BLaER1 treated with 17β-estradiol and CSF1 and Interleukin-3, amounts not matched to agents 10 nM and 100 nM (cell line): ENCODE measurements around the gene BNC2.
A peak's percentile ranks its signal among the peaks of the same experiment; 100 is the strongest.
"Not testable (repeated sequence)": the region's sequence is repeated elsewhere in the genome, so short reads cannot be mapped to it uniquely, and the experiment has no call there.

Experiments used
- H3K27ac ChIP-seq, 11 experiments: shearing (Covaris generic); formaldehyde crosslinking; 2 replicates each; pipeline ENCODE4 v1.8.1; 2022
- H3K27me3 ChIP-seq, 11 experiments: shearing (Covaris generic); formaldehyde crosslinking; 2 replicates each; pipeline ENCODE4 v1.8.1; 2022
- H3K36me3 ChIP-seq, 11 experiments: shearing (Covaris generic); formaldehyde crosslinking; 2 replicates each; pipeline ENCODE4 v1.8.1; 2022
- H3K4me1 ChIP-seq, 10 experiments: shearing (Covaris generic); formaldehyde crosslinking; 2 replicates each; pipeline ENCODE4 v1.8.1; 2022
- H3K4me2 ChIP-seq, 11 experiments: shearing (Covaris generic); formaldehyde crosslinking; 2 replicates each; pipeline ENCODE4 v1.8.1; 2022
- H3K4me3 ChIP-seq, 10 experiments: shearing (Covaris generic); formaldehyde crosslinking; 2 replicates each; pipeline ENCODE4 v1.8.1; 2022
- H3K9ac ChIP-seq, 11 experiments: shearing (Covaris generic); formaldehyde crosslinking; 2 replicates each; pipeline ENCODE4 v1.8.1; 2022
- H3K9me3 ChIP-seq, 11 experiments: shearing (Covaris generic); formaldehyde crosslinking; replicated peaks in 1 of 11; 2 replicates each; pipeline ENCODE4 v1.8.1; 2022
- H4K20me1 ChIP-seq, 11 experiments: shearing (Covaris generic); formaldehyde crosslinking; 2 replicates each; pipeline ENCODE4 v1.8.1; 2022
- Cebpa-rat ChIP-seq, 11 experiments: shearing (Covaris generic); IDR thresholded peaks; 2 replicates each; pipeline ENCODE4 v1.8.1; 2022

Gene BNC2

GRCh38 chr9:16870596-16871335, at the start of gene BNC2:
BNC2 (minus strand) TSS chr9:16870670; CDS start chr9:16870648, 22 bp downstream.
- Histone ChIP-seq H3K4me1 (peaks cover 26 to 40% (median 32%) of the 10 kb centered on the region in 10 experiments), H3K9me3 (peaks cover 0 to 7% (median under 1%) of the 10 kb centered on the region in 11 experiments; a peak in 5 of 22 replicates), H3K27me3 (peaks cover 33 to 45% (median 42%) of the 10 kb centered on the region in 11 experiments), H3K4me3 (peak within 1 kb of the TSS; percentile 72 to 81 (median 76)), H3K9ac (peak within 1 kb of the TSS; percentile 75 to 89 (median 81)), H4K20me1 (peaks cover 0 to 21% (median 10%) of the 10 kb centered on the region in 11 experiments; a peak in 7 of 22 replicates), H3K27ac (peak within 1 kb of the TSS; percentile 69 to 87 (median 78)), H3K36me3 (no peaks in the 10 kb centered on the region), H3K4me2 (peak within 1 kb of the TSS; percentile 84 to 99 (median 95))
- no peak for TF ChIP-seq Cebpa-rat (IDR thresholded peaks at IDR 0.05)

GRCh38 chr9:16918920-16919319, 48.5 kb upstream of the BNC2 start:
- no peak for TF ChIP-seq Cebpa-rat (IDR thresholded peaks at IDR 0.05)
- Histone ChIP-seq H3K4me1 (no peaks in the 10 kb centered on the region; a peak in 1 of 20 replicates), H3K36me3 (no peaks in the 10 kb centered on the region), H3K9ac (no peak overlapping the region), H3K27ac (no peak overlapping the region), H4K20me1 (no peaks in the 10 kb centered on the region), H3K4me2 (no peak overlapping the region), H3K27me3 (no peaks in the 10 kb centered on the region), H3K4me3 (no peak overlapping the region), H3K9me3 (peaks cover 32 to 68% (median 47%) of the 10 kb centered on the region in 11 experiments)

- Histone ChIP-seq H3K27me3 (no peaks in the 10 kb centered on the region), H3K4me2 (no peak overlapping the region), H3K4me3 (no peak overlapping the region), H3K4me1 (0 out of 20 replicates have a peak, but pooled peaks cover 0 to 5% (median 0%) of the 10 kb centered on the region in 10 experiments), H3K9me3 (peaks cover 23 to 55% (median 36%) of the 10 kb centered on the region in 11 experiments), H3K27ac (no peak overlapping the region), H3K9ac (no peak overlapping the region), H3K36me3 (no peaks in the 10 kb centered on the region), H4K20me1 (no peaks in the 10 kb centered on the region)
- no peak for TF ChIP-seq Cebpa-rat (IDR thresholded peaks at IDR 0.05)
Measured at GRCh38 chr9:16915126-16915831, 44.8 kb upstream of the BNC2 start.

GRCh38 chr9:16912197-16912596, 41.7 kb upstream of the BNC2 start:
- H3K4me2 ChIP-seq: no peak overlapping the region
- TF ChIP-seq Cebpa-rat (IDR thresholded peaks at IDR 0.05): no peak
- H3K9ac ChIP-seq: no peak overlapping the region
- H4K20me1 ChIP-seq: no peaks in the 10 kb centered on the region
- H3K9me3 ChIP-seq: peaks cover 10 to 33% (median 21%) of the 10 kb centered on the region in 11 experiments; a peak in 19 of 22 replicates
- H3K4me1 ChIP-seq: 0 out of 20 replicates have a peak, but pooled peaks cover 0 to 5% (median 0%) of the 10 kb centered on the region in 10 experiments
- H3K4me3 ChIP-seq: no peak overlapping the region
- no peak overlapping the region; a peak in 1 of 22 replicates for H3K27ac ChIP-seq
- H3K36me3 ChIP-seq: no peaks in the 10 kb centered on the region
- no peaks in the 10 kb centered on the region for H3K27me3 ChIP-seq

- H3K4me2 ChIP-seq, H3K36me3 ChIP-seq, H4K20me1 ChIP-seq, H3K4me3 ChIP-seq, H3K9me3 ChIP-seq, H3K27ac ChIP-seq, H3K27me3 ChIP-seq, H3K4me1 ChIP-seq, H3K9ac ChIP-seq: not testable (repeated sequence)
Measured at GRCh38 chr9:16908206-16908605, 37.7 kb upstream of the BNC2 start.

GRCh38 chr9:16904655-16905054, 34.2 kb upstream of the BNC2 start:
- Histone ChIP-seq H3K27ac (no peak overlapping the region), H3K4me1 (peaks cover 0 to 7% (median 2%) of the 10 kb centered on the region in 10 experiments; a peak in 8 of 20 replicates), H4K20me1 (no peaks in the 10 kb centered on the region), H3K4me2 (no peak overlapping the region), H3K9ac (no peak overlapping the region), H3K9me3 (peaks cover 0 to 6% (median 0%) of the 10 kb centered on the region in 11 experiments; a peak in 6 of 22 replicates), H3K4me3 (no peak overlapping the region), H3K36me3 (no peaks in the 10 kb centered on the region), H3K27me3 (no peaks in the 10 kb centered on the region)
- no peak for TF ChIP-seq Cebpa-rat (IDR thresholded peaks at IDR 0.05)

GRCh38 chr9:16901590-16901989, 31.1 kb upstream of the BNC2 start:
- H3K4me1 ChIP-seq: peaks cover 7 to 22% (median 16%) of the 10 kb centered on the region in 10 experiments
- no peak for TF ChIP-seq Cebpa-rat (IDR thresholded peaks at IDR 0.05)
- peaks cover 8 to 18% (median 13%) of the 10 kb centered on the region in 11 experiments; a peak in 15 of 22 replicates for H3K9me3 ChIP-seq
- H3K4me2 ChIP-seq: peak overlapping the region in 1 of 11 experiments; percentile 41; a peak in 1 of 22 replicates
- H3K36me3 ChIP-seq: no peaks in the 10 kb centered on the region
- H3K9ac ChIP-seq: no peak overlapping the region
- no peak overlapping the region for H3K27ac ChIP-seq
- no peak overlapping the region for H3K4me3 ChIP-seq
- no peaks in the 10 kb centered on the region for H4K20me1 ChIP-seq
- no peaks in the 10 kb centered on the region for H3K27me3 ChIP-seq

GRCh38 chr9:16899606-16900005, 29.1 kb upstream of the BNC2 start:
- Histone ChIP-seq H3K4me1 (peaks cover 8 to 22% (median 16%) of the 10 kb centered on the region in 10 experiments), H3K9me3 (peaks cover 17 to 37% (median 27%) of the 10 kb centered on the region in 11 experiments; a peak in 21 of 22 replicates), H3K36me3 (no peaks in the 10 kb centered on the region), H3K27ac (no peak overlapping the region), H3K4me2 (peak overlapping the region in 4 of 11 experiments; percentile 12 to 72 (median 21); a peak in 5 of 22 replicates), H4K20me1 (no peaks in the 10 kb centered on the region), H3K4me3 (no peak overlapping the region), H3K27me3 (no peaks in the 10 kb centered on the region), H3K9ac (no peak overlapping the region)
- TF ChIP-seq Cebpa-rat (IDR thresholded peaks at IDR 0.05): no peak

- peak overlapping the region; percentile 17 to 72 (median 40); a peak in 19 of 22 replicates for H3K4me2 ChIP-seq
- H3K27ac ChIP-seq: peak overlapping the region in 1 of 11 experiments; percentile 15; a peak in 1 of 22 replicates
- 0 out of 22 replicates have a peak overlapping the region, but pooled peaks of 1 of the 11 experiments have one; percentile 32 for H3K9ac ChIP-seq
- no peaks in the 10 kb centered on the region for H4K20me1 ChIP-seq
- no peak for TF ChIP-seq Cebpa-rat (IDR thresholded peaks at IDR 0.05)
- peak overlapping the region in 1 of 10 experiments; percentile 19; a peak in 1 of 20 replicates for H3K4me3 ChIP-seq
- no peaks in the 10 kb centered on the region for H3K27me3 ChIP-seq
- peaks cover 19 to 31% (median 24%) of the 10 kb centered on the region in 10 experiments for H3K4me1 ChIP-seq
- H3K36me3 ChIP-seq: no peaks in the 10 kb centered on the region
- H3K9me3 ChIP-seq: peaks cover 17 to 37% (median 27%) of the 10 kb centered on the region in 11 experiments; a peak in 21 of 22 replicates
Measured at GRCh38 chr9:16898464-16898863, 28.0 kb upstream of the BNC2 start.
